ENCODE measurements around the gene RRP1. TPM values are rescaled to one million over a fixed set of nuclear protein-coding genes. Genes with fewer than 3 reads are reported as not detected.

The RRP1 gene
- total and polyA plus RNA-seq, 9 of the 15 experiments (the other 6 are each of a cell fraction or from before 2014, with no cell fraction given), result 0.89 to 105 (median 51.6) TPM

- 41% methylated on average over 20 of the region's 20 CpGs for WGBS (ENCODE audit: insufficient coverage, low coverage, missing lambda C conversion rate)
- Histone ChIP-seq H3K9ac (ENCODE audit: insufficient read depth in 1 of 2, low read depth in 2 of 2, low read length in 2 of 2) (peak overlapping the region in 1 of 2 experiments; percentile 66; a peak in 3 of 4 replicates), H3K79me2 (ENCODE audit: control insufficient read depth, insufficient read depth, low read length) (peaks cover 18% of the 10 kb centered on the region), H3K27ac (ENCODE audit: extremely low read depth, low read depth, low read length) (0 out of 3 replicates have a peak overlapping the region, but pooled peaks have one; percentile 42), H3K4me1 (replicated peaks in 1 of 2; ENCODE audit: control insufficient read depth in 2 of 2, insufficient read depth in 2 of 2, low read length in 2 of 2) (peaks cover 15 to 45% of the 10 kb centered on the region in 2 experiments), H4K20me1 (replicated peaks; ENCODE audit: control insufficient read depth, insufficient read depth, low read length) (no peaks in the 10 kb centered on the region), H2AFZ (ENCODE audit: low read depth, low read length) (peak overlapping the region; percentile 75), H3K27me3 (ENCODE audit: control insufficient read depth in 2 of 2, insufficient read depth in 2 of 2, low read length in 2 of 2) (no peaks in the 10 kb centered on the region), H3K36me3 (ENCODE audit: control insufficient read depth, insufficient read depth, low read length) (peaks cover 12% of the 10 kb centered on the region), H3K4me2 (ENCODE audit: insufficient read depth, low read length) (peak overlapping the region; percentile 38), H3K9me3 (replicated peaks; ENCODE audit: control insufficient read depth, insufficient read depth, low read depth, low read length) (no peaks in the 10 kb centered on the region), H3K4me3 (no peak overlapping the region), H3K9me1 (ENCODE audit: control insufficient read depth, insufficient read depth, low read length) (peaks cover 2% of the 10 kb centered on the region)
- no peak for ATAC-seq
- DNase-seq (ENCODE audit: extremely low read depth in 1 of 4, low spot score in 3 of 4), result peak in 2 of 4 experiments; percentile 40 to 47
- CTCF ChIA-PET (ENCODE audit: low intra/inter-chr PET ratio), result no interaction called here
- POLR2A ChIA-PET, result interaction anchor here (0.6 to 1.0 kb wide), 2 partner anchors 10 to 11 kb away, joined by 3 to 5 read pairs; partner anchors contain the start of gene RRP1
- no TSS peak for BruUV-seq (replicated peaks)
- FAIRE-seq, result peak; percentile 23
- intact Hi-C loops (cut with micrococcal nuclease), result no loop called here
- in situ Hi-C loops (cut with MboI), result loop anchor here (25.0 kb wide), 1 partner anchor 359 kb away; the partner anchor contains the start of gene GATD3
- TF ChIP-seq FOXK1 (CRISPR knock-in tag; IDR thresholded peaks at IDR 0.05; ENCODE audit: borderline replicate concordance) (no peak), ARNT (IDR thresholded peaks at IDR 0.05) (no peak), CREB1 (IDR thresholded peaks at IDR 0.05) (no peak), CREB1 (CRISPR knock-in tag; IDR thresholded peaks at IDR 0.05) (no peak), SMAD4 (CRISPR knock-in tag; conservative IDR thresholded peaks at IDR 0.05) (no peak), MAZ (CRISPR knock-in tag; conservative IDR thresholded peaks at IDR 0.05 in 1 of 2, IDR thresholded peaks at IDR 0.05 in 1 of 2) (peak in 1 of 2 experiments; percentile 38; a peak in 1 of 4 replicates), MXI1 (IDR thresholded peaks at IDR 0.05; ENCODE audit: low read depth, low read length) (no peak), ZNF79 (CRISPR knock-in tag; IDR thresholded peaks at IDR 0.05; ENCODE audit: low read depth) (no peak), MITF (IDR thresholded peaks at IDR 0.05) (0 out of 2 replicates have a peak, but pooled peaks have one; percentile 18), POU5F1 (IDR thresholded peaks at IDR 0.05; ENCODE audit: borderline replicate concordance, low read depth, low read length, partially characterized antibody) (no peak), GMEB1 (CRISPR knock-in tag; IDR thresholded peaks at IDR 0.05) (no peak), MAX (CRISPR knock-in tag; IDR thresholded peaks at IDR 0.05) (0 out of 2 replicates have a peak, but pooled peaks have one; percentile 15), RAD21 (CRISPR knock-in tag; conservative IDR thresholded peaks at IDR 0.05 in 1 of 2, IDR thresholded peaks at IDR 0.05 in 1 of 2) (no peak), ZNF449 (CRISPR knock-in tag; IDR thresholded peaks at IDR 0.05) (no peak), TCF7L2 (IDR thresholded peaks at IDR 0.05; ENCODE audit: low read depth, low read length) (no peak), EP300 (IDR thresholded peaks at IDR 0.05; ENCODE audit: low read length) (0 out of 2 replicates have a peak, but pooled peaks have one; percentile 3)
Measured at GRCh38 chr21:43778469-43779335, 10.7 kb upstream of the RRP1 start.

All from K562 (cell line).